ENCODE results near the gene GPRASP1.
A peak's percentile ranks its signal among the peaks of the same experiment; 100 is the strongest.
"Not testable (repeated sequence)": the region's sequence is repeated elsewhere in the genome, so short reads cannot be mapped to it uniquely, and the experiment has no call there.

GPRASP1 gene

GRCh38 chrX:102651242-102652011 lies at the start of gene GPRASP1:
Gene GPRASP1 (plus strand): TSS chrX:102651483. CDS start chrX:102653914, 2,431 bp downstream.
- peak; percentile 6 for DNase-seq

- no peak for DNase-seq
Observed at GRCh38 chrX:102604327-102604726, 47.0 kb upstream of the GPRASP1 start.

GRCh38 chrX:102606115-102606514 lies 45.2 kb upstream of the GPRASP1 start:
- DNase-seq: no peak

- DNase-seq: no peak
Observed at GRCh38 chrX:102610905-102611304, 40.4 kb upstream of the GPRASP1 start.

GRCh38 chrX:102624105-102624504 lies 27.2 kb upstream of the GPRASP1 start:
- no peak for DNase-seq

- no peak for DNase-seq
Observed at GRCh38 chrX:102627640-102628039, 23.6 kb upstream of the GPRASP1 start.

GRCh38 chrX:102637561-102637960 lies 13.7 kb upstream of the GPRASP1 start:
- no peak for DNase-seq

GRCh38 chrX:102650903-102651241 lies 411 bp upstream of the GPRASP1 start:
- DNase-seq: no peak

- peak; percentile 37 for DNase-seq
Observed at GRCh38 chrX:102652031-102652688, 877 bp downstream of the GPRASP1 start.

GRCh38 chrX:102654696-102655095 lies 3.4 kb downstream of the GPRASP1 start:
- DNase-seq: no peak

GRCh38 chrX:102658556-102658955 lies 7.3 kb downstream of the GPRASP1 start:
- DNase-seq: no peak

GRCh38 chrX:102659790-102660757 lies 8.8 kb downstream of the GPRASP1 start:
- peak; percentile 78 for DNase-seq

- not testable (repeated sequence) for DNase-seq
Observed at GRCh38 chrX:102663820-102664219, 12.5 kb downstream of the GPRASP1 start.

- DNase-seq: not testable (repeated sequence)
Observed at GRCh38 chrX:102667034-102667433, 15.8 kb downstream of the GPRASP1 start.

GRCh38 chrX:102669526-102669925 lies 18.2 kb downstream of the GPRASP1 start:
- DNase-seq: no peak

- DNase-seq: no peak
Observed at GRCh38 chrX:102672856-102673255, 21.6 kb downstream of the GPRASP1 start.

GRCh38 chrX:102677479-102677878 lies 26.2 kb downstream of the GPRASP1 start:
- DNase-seq: not testable (repeated sequence)

- DNase-seq: no peak
Observed at GRCh38 chrX:102684772-102685520, 33.7 kb downstream of the GPRASP1 start.

GRCh38 chrX:102694749-102695148 lies 43.5 kb downstream of the GPRASP1 start:
- no peak for DNase-seq

GRCh38 chrX:102696306-102696705 lies 45.0 kb downstream of the GPRASP1 start:
- DNase-seq: no peak

- no peak for DNase-seq
Observed at GRCh38 chrX:102697494-102697893, 46.2 kb downstream of the GPRASP1 start.

Data from activated CD4-positive, alpha-beta T cell treated with anti-CD3 and anti-CD28 coated beads, Interleukin-10, Interleukin-2, amounts not matched to agents 100 ng/mL and 50 ng/mL, durations not matched to agents 16 hours and 8 hours (primary cell).